GM21526 (cell line): ENCODE results near the gene EXOC6B.

ENCODE experiments used
- ATAC-seq: cut with Tn5 transposase; IDR thresholded peaks from one replicate; pipeline ENCODE4 v1.9.1; 2021; ENCODE audit warnings: moderate library complexity; ENCODE audit not compliant: unreplicated experiment, low FRiP score

Gene EXOC6B

DNA sequence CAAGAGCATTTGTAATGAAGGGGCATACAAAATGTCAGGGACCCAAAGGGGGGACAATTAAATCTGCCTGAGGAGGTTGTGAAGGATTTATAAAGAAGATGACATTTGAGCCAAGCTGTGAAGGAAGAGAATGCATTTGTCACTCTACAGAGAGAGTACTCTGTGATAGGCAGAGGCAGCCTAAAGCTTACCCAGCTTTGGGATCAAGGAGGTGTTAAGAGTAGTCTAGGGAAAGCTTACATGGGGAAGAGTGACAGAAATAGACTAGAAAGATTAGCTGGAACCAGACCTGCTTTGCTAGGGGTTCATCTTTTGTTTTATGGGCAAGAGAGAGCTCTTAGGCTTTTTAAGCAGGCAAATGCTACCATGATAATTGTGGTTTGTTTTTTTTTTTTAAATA lies 509.1 kb downstream of the EXOC6B start:
- no peak for ATAC-seq

DNA sequence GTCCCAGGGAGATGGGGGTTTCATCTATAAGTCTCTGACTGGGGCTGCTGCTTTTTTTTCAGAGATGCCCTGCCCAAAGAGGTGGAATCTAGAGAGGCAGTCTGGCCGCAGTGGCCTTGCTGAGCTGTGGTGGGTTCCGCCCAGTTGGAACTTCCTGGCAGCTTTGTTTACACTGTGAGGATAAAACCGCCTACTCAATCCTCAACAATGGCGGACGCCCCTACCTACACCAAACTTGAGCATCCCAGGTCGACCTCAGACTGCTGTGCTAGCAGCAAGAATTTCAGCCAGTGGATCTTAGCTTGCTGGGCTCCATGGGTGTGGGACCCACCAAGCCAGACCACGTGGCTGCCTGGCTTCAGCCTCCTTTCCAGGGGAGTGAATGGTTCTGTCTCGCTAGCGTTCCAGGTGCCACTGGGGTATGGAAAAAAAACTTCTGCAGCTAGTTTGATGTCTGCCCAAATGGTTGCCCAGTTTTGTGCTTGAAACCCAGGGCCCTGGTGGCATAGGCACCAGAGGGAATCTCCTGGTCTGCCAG lies 525.6 kb downstream of the EXOC6B start:
- no peak for ATAC-seq

DNA sequence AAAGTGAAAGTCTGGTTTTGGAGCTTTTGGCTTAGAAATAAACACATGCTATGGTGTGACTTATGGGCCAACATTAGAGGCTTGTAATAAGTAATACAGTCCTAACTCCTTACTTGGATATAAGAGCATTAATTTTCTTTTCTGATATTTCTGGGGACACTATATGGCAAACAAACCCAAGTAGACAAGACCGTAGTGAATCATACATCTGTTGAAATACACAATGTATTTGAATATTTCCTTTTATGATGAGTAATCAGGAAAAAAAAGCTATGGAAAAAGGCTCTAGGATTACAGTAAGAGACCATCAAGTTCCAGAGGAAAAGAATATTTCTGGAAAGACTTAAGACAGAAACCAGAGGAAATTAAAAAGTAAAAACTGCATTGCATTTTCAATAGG lies 532.2 kb downstream of the EXOC6B start:
- ATAC-seq = no peak

DNA sequence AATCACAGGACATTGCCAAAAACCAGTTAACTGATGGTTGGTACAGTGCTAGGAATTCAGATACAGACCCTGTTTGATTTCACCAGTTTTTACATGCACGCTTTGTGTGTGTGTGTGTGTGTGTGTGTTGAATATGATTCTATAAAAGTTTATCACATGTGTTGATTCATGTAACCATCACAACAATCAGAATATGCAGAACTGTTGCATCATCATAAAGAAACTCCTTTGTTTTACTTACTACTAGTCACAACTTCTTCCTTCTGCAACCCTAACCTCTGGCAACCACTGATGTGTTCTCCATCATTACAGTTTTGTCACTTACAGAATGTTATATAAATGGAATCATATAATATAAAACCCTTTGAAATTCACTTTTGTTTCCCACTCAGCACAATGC lies 533.4 kb downstream of the EXOC6B start:
- no peak for ATAC-seq

DNA sequence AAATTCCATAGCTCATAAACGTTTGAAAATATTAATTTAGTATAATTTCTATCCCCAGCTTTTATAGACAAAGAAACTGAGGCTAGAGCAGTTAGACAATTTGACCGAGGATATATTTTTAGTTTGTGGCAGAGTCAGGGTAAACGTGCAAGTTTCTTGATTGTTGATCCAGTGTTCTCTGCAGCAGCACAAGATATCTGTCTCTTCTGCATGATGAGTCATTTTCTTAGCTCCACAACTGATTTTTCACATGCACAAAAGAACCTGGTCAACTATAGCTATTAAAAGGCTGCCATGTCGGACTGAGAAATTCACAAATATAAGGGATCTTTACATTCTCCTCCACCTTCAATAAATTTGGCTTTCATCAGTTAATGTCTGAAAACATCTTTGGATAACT lies 534.8 kb downstream of the EXOC6B start:
- ATAC-seq = no peak

DNA sequence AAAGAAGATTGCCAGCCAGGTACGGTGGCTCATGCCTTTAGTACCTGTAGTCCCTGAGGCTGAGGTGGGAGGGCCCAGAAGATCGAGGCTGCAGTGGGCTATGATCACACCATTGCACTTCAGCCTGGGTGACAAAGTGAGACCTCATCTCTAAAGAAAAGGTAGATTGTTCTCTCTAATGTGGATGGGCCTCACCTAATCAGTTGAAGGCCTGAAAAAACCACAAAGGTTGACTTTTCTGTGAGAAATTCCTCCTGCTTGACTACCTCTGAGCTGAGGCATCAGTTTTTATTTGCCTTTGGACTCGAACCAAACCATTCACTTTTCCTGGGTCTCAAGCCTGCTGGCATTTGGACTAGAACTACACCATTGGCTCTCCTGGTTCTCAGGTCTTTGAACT lies 536.1 kb downstream of the EXOC6B start:
- no peak for ATAC-seq

DNA sequence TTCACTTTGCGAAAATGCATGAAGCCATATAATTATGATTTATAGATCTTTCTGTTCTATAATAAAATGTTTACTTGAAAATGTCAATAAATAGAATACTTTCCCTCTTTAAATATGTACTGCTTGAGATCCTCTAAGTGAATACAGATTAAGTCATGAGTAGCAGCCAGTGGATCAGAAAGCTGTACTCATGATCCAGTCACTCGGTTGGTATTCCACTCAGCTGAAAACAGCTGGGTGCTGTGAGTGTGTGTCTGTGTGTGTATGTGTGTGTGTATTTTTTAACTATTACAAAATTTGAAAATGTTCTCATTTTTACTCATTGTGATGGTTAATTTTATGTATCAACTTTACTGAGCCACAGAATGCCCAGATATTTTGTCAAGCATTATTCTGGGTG lies 536.5 kb downstream of the EXOC6B start:
- ATAC-seq = no peak

DNA sequence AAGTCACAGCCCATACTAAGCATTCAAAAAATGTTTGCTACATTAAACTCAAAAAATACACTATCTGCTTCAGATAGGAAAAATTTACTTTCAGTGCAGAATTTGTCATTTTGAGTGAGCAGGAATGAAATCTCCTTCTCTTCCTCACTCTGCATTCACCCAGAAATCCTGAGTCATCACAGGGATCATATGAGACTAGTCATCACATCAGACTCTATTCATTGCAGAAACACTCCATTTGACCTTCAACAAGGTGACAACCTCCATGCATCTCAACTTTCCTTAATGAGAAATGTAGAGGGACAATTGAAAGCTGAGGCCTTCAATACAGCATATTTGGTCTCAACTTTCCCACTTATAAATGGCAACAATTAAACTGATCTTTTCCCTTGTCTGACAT lies 547.8 kb downstream of the EXOC6B start:
- ATAC-seq = no peak

DNA sequence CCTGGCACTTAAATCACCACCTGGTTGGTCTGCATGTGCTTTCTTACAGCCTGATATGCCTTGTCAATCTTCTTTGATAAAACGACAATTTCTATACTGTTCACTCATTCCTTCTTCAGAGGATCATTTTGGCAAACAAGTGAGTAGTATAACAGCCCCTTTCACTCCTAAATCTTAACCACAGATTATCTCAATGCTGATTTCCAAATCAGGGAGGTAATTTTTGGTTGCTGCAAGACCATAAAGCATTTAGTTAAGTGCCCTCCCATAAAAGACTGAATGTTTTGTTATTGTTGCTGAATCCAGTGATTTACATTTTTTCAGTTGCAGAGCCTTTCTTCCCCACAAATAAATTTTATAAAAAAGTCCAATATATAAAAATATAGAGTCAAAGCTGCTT lies 549.0 kb downstream of the EXOC6B start:
- no peak for ATAC-seq

DNA sequence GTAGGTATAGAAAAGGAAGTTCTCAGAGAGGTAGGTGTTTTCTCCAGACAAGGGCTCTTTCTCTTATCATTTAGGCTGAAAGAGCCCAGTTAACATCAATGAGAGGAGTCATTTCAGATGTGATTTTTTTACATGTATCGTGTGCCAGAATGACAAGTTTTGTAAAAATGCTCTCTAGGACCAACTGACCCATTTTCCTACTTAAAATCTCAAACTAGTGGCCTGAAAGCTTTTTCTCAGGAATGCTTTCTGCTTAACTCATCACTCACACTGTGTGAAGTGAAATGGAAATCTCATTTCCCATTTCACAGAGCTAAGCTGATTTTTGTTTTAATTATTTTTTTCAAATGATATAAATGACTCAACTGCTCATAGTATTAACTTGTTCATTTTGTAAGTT lies 549.5 kb downstream of the EXOC6B start:
- no peak for ATAC-seq

DNA sequence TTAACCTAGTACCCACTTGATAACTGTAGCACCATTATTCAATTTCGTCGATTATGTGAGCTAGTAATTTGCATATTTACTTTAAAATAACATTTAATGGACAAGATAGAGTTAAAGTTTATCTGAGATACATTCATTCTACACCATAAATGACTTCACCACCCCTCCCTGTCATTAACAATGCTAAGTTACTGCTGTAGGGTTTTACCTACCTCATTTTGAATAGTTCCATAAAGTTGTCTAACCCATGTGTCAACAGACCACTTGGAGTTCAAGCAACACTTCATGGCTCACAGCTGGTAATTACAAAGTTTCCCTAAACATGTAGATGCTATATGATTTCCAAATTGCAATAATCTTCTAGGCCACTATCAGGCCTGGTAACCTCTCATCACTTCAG lies 550.7 kb downstream of the EXOC6B start:
- ATAC-seq = no peak

DNA sequence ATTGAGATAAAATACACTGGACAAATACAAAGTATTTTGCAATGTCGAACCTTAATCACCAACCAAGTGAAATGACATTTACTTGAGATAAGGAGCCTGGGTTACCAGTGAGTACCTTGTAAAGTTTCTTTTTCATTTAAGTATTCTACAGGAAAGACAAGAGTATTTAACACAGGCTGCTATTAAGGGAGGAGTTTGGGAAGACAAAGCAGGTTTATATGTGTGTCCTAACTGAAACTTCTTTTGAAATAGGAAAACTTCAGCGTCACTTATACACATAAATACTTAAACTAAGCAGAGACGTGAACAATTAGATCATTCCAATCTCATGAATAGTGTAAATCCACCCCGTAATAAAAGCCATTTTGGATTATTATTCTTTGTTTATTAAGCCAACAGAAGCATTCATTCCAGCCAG lies 551.4 kb downstream of the EXOC6B start:
- ATAC-seq = no peak

DNA sequence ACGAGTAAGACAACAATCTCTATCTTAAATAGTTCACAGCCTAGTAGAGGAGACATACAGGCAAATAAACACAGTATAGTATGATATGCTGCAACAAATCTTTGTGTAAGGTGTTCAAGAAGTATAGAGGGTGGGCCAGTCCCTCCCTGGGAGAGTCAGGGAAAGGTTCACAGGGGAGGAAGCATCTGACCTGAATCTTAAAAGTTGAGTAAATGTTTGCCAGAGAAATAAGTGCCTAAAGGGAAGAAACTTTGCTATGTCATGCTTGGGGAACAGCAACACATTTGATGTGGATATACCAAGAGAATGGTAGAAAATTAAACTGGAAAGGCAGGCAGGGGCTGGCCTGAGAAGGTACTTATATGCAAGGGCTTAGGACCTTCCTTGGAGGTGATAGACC lies 552.4 kb downstream of the EXOC6B start:
- ATAC-seq = no peak

DNA sequence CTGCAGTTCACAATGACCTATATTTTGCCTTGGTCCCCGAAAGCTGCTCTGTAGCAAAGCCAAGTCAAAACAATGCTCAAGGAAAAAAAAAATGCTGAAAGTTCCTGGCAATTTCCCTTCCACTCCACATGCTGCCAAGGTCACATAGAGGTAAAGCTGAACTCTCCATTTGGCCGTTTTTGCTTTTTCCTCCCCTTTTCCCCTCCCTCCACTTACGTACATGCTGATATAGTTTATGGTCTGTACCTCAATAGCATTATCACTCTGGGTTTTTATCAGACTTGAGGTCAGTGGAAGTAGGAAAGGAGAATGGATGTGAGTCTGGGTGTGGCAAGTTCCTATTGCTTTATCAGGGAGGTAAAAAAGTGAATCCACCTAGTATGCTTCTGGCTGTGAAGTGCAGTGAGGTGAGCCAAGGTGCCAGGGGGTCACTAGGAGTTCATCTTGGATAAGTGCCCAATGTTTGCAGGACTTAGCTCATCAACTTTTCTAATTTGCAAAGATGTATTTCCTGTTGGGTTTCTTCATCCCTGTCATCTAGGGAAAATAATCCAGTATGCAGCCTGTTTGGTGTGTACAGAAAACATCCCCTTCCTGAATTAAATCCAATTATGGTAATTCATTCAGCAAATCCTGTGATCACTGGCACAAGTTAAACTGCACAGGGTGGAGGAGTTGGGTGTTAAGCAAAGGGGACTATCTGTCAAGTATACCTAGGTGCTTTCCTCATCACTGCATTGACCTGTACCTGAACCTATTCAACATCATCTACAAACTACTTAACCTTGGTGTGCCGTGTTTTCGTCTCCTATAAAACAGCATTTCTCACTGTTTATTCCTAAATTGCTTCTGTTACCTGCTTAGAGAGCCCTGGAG lies 553.8 kb downstream of the EXOC6B start:
- no peak for ATAC-seq

DNA sequence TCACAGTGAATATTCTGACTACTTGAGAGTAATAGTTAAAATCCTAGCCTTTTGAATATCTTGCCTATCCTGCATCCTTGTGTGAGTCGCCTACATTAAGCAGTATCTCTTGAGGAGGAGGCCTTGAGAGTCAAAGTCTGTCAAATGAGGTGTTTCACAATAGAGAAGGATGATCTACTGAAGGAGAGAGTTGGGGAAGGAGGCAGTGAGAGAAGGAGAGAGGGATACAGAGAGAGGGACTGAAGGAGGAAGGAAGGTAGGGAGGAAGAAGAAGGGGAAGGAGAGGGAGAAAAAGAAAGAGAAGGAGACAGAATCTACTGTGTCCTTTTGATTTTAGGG lies 554.6 kb downstream of the EXOC6B start:
- ATAC-seq = no peak

DNA sequence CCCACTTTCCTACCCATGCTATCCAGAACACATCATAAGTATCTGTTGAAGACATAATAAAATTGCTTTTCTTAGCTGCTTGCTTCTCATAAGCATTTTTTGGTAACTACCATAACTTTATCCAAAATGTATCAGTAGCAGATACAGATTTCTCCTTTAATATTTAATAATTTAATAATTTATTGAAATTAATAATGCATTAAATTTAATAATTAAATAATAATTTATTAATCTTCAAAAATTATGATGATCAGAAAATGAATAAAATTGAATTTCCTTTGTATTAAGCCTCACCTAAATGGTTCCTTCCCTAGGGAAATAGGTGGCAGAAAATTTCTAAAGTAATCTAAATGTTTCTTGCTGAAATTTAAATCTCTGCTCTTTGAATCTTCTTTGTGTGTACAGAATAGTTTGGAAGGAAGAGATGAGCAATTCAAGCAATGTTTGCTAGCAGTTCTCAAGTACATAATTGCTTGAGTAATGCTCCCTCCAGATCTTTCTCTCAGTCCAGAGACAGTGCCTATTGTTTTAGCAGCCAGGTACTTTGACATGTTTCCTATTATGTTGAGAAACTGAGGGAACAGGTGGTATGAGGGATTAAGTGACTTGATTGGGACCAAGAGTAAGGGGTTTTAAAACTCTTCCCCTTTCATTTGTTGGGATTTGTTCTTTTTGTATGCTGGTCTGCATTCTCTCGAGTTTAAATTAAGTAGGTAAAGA lies 555.1 kb downstream of the EXOC6B start:
- no peak for ATAC-seq

DNA sequence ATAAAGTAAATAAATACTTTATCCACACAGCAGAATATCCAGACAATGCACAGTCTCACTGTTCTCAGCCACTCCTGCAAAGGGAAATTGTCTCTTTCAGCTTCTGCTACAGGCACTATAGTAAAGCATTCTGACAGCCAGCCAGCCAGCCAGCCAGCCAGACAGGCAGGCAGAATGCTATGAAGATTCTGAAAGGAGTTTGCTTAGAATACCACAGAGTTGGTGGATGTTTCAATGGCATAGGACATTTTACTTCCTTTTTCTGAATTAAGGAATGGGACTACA lies 562.1 kb downstream of the EXOC6B start:
- ATAC-seq = no peak

DNA sequence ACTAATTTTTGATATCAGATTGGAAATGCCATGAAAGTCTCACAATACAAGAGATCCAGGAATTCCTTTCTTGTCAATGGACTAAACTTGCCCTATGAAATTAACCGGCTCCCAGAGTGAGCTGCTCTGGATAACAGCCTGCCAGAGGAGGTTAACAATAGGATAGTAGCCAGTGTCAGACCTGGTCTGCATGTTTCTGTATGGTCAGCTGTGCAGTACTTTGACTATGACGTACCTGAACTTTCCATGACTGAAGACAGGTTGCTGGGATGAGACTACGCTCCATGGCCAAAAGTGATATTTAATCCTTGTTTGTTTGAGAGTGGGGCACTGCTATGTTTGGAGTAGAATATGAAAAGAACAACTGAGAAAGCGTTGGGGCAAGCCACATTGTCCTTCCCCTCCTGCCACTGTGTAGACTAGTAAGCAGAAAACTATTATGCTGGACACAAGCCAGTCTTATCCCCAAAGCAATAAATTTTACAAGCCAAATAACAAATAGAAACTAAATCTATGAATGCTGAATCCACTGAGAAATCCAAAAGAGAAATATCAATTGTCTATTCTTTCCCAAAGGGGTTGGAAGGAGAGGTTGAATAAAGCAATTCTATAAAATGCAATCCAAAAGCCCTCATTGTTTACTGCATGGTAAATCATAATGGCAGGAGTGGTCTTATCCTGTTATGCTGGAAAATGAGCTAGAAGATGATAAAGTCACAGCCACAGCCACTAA lies 562.6 kb downstream of the EXOC6B start:
- ATAC-seq = no peak

DNA sequence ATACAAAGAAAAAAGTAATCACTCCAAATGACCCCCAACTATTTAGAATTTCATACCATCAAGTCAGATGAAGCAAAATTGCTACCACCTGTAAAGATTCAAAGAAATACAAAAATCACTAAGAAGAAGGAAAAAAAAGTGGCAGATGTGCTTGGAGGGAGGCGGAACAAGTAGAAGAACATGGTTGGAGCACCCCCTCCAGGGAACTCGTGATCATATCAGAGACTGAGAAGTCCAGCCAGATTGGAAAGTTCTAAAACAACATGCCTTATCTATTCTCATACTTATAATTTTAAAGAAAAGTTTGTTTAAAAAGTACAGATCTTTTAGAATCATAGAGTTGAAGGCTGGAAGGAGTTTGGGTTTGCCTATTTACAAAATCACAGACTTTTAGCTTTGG lies 564.8 kb downstream of the EXOC6B start:
- ATAC-seq = no peak

DNA sequence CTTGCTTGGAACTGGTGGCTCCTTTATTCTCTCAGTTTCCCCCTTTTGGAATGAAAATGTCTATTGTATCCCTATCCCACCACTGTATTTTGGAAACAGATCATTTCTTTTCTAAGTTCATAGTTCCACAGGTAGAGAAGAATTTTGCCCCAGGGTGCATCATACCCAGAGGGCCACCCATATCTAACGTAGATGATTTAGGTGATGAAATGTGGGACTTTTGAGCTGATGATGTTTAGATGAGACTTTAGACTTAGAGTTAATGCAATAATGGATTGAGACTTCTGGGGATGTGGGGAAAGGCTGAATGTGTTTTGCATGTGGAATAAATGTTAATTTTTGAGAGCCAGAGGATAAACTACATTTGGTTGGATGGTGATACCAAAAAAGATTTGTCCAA lies 570.3 kb downstream of the EXOC6B start:
- ATAC-seq = no peak

DNA sequence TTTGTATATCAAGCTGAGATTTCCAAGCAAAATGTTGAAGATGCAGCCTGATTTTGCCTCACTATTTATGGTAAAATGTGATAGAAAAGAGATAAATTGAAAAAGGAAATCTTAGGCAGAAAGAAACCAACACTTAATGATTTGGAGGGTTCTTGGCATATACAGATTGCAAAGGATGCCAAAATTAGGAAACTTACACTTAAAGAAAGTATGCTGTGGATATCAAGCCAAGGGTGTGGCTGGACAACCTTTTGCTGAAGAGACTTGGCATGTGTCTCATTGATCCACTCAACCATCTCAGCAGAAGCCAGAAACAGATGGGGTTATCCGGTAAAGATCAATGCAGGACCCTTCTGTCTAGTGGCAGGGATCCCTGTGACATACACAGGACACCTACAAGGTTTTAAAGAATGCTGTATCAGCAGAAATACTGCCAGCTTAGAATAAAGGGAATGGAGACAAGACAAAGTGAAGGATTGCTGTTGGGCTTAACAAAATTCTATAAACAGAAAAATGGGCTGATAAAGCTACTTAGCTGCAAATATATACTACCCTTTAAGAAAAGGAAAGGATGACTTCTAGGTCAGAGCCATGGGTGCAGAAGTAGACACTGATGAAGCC lies 570.9 kb downstream of the EXOC6B start:
- ATAC-seq = no peak
